Measurements from ENCODE around the gene CALML4. TPM values are rescaled to one million over a fixed set of nuclear protein-coding genes. Genes with fewer than 3 reads are reported as not detected.

Gene CALML4
- 10 to 100 TPM in 1 of 4 donors, 1 to 10 TPM in 3; 8.6 to 10.3 (median 9.0) TPM for total RNA-seq

GRCh38 chr15:68204776-68205557 is at the start of gene CALML4:
TSS of gene CALML4 (minus strand) at chr15:68205332. CDS start at chr15:68205247, 85 bp downstream.
- ATAC-seq (ENCODE audit: low FRiP score) = no peak
- TF ChIP-seq CTCF (IDR thresholded peaks at IDR 0.05) = no peak
- DNase-seq (ENCODE audit: low spot score) = peak; percentile 21

- DNase-seq (ENCODE audit: low spot score) (no peak), ATAC-seq (ENCODE audit: low FRiP score) (peak; percentile 48)
- TF ChIP-seq CTCF (IDR thresholded peaks at IDR 0.05) = peak in 1 of 3 donors; percentile 41
Observed at GRCh38 chr15:68252925-68253534, 47.9 kb upstream of the CALML4 start.

- TF ChIP-seq CTCF (IDR thresholded peaks at IDR 0.05) = no peak
- DNase-seq (ENCODE audit: low spot score) = no peak
- ATAC-seq (ENCODE audit: low FRiP score) = no peak
Observed at GRCh38 chr15:68249058-68249713, 44.1 kb upstream of the CALML4 start.

DNA sequence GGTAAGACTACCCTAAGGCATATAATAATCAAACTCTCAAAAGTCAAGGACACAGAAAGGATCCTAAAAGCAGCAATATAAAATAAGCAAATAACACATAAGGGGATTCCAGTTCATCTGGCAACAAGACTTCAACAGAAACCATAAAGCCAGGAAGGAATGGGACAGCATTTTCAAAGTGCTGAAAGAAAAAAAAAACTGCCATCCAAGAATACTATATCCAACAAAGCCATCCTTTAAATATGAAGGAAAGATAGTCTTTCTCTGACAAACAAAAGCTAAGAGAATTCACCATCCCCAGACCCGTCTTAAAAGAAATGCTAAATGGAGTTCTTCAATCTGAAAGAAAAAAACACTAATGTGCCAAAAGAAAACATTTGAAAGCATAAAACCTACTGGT is 39.1 kb upstream of the CALML4 start:
- DNase-seq (ENCODE audit: low spot score) (no peak), ATAC-seq (ENCODE audit: low FRiP score) (no peak)
- TF ChIP-seq CTCF (IDR thresholded peaks at IDR 0.05) = no peak

DNA sequence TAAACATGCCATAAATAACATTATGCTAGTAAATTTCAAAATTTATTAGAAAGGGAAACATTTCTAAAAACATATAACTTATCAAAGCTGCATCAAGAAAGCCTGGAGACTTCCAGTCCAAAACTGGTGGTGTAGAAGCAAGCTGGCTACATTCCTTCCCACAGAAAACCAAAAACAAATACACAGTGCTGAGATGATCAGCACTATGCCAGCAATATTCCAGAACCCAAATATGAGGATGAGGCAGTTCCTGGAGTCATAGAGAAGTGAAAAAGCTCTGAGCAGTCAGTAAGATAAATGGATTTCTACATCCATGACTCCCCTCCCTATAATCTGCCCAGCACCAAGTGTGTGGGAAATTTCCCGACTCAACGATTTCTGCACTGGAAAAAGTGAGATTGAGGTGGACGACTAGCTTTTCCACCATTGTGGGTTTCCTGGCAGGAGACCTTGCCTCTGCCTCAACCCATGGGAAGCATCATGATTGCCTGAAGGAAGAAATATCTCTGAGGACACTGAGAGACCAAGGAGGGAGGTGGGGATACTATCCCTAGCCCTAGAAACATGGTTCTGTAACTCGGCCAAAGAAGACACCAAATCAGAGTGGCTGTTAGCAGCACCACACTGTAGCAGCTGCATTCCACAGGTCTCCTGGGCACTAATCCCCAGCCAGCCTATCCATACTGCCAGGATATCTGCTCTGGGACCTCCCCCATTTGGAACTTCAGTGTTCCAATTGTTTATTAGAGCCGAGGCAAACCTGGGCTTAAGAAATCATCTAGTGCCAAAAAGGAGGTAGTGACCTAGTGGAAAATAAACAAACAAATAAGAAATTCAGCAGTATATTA is 36.2 kb upstream of the CALML4 start:
- ATAC-seq (ENCODE audit: low FRiP score) (no peak), DNase-seq (ENCODE audit: low spot score) (no peak)
- TF ChIP-seq CTCF (IDR thresholded peaks at IDR 0.05) = no peak

GRCh38 chr15:68239025-68239424 is 33.9 kb upstream of the CALML4 start:
- DNase-seq (ENCODE audit: low spot score) = no peak
- ATAC-seq (ENCODE audit: low FRiP score) = no peak
- no peak for TF ChIP-seq CTCF (IDR thresholded peaks at IDR 0.05)

All from omental fat pad (tissue), 4 donors.